Mucosa of gallbladder (tissue), 1 donor: ENCODE results near the gene RASSF4. TPM values are rescaled to one million over a fixed set of nuclear protein-coding genes. Genes with fewer than 3 reads are reported as not detected.

Experiments used
- DNase-seq: peaks from one replicate; pipeline ENCODE4 v3.0.0-alpha.2; 2020; ENCODE audit warnings: low spot score
- total RNA-seq: library from RNA; stranded (reverse); gene quantifications from one replicate; pipeline ENCODE4 v1.2.1, GENCODE V29; 2021
- donor health status: DM: no; HTN: no; CAD: no.

Gene RASSF4
- total RNA-seq, 1 donor from 2014 or later: 41.9 TPM

DNA sequence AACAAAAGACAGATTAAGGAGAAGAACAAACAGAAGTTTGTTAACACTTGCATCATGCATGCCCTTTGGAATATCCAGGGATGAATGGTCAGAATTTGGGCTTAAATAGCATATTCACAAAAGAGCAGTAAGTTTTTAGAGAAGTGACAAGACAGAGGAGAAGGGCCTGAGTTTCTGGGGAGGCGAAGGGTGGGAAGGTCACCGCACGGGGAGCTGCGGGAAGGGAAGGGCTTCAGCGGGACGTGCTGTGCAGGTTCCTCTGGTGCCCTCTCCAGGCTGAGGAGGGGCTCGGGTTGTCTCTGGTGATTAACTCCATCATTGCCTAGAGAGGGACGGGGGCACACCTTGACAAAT, 30.7 kb downstream of the RASSF4 start:
- DNase-seq: peak; percentile 9

DNA sequence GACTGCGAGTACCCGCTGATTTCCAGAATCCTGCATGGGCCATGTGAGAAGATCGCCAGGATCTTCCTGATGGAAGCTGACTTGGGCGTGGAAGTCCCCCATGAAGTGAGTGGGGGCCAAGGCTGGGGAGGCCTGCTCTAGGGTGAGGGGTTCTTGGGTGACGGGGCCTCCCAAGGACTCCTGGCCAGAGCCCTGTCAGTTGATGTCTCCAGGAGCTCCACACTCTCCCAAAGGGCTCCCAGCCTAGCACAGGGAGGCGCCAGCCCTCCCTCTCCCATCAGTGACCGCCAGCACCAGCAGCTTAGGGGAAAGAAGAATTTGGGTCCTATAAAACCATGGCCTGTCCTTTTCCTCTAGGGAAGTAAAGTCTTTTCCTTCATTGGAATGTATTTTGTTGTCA, 31.4 kb downstream of the RASSF4 start:
- DNase-seq: peak; percentile 6

DNA sequence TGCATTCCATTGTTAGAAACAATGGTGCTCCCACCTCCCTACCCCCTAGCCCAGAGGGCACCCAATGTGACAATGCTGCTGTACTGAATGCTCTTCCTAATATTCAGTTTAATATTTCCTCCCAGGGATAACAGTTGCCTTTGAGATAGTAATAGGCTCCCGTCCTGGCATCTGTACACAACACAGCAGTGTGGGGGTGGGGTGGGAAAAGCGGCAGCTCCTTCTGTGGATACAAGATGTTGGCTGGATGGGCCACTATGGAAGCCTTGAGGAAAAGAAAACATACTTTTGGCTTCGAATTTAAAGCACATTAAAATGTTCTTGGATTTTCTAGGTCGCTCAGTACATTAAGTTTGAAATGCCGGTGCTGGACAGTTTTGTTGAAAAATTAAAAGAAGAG, 32.0 kb downstream of the RASSF4 start:
- DNase-seq: peak; percentile 10

DNA sequence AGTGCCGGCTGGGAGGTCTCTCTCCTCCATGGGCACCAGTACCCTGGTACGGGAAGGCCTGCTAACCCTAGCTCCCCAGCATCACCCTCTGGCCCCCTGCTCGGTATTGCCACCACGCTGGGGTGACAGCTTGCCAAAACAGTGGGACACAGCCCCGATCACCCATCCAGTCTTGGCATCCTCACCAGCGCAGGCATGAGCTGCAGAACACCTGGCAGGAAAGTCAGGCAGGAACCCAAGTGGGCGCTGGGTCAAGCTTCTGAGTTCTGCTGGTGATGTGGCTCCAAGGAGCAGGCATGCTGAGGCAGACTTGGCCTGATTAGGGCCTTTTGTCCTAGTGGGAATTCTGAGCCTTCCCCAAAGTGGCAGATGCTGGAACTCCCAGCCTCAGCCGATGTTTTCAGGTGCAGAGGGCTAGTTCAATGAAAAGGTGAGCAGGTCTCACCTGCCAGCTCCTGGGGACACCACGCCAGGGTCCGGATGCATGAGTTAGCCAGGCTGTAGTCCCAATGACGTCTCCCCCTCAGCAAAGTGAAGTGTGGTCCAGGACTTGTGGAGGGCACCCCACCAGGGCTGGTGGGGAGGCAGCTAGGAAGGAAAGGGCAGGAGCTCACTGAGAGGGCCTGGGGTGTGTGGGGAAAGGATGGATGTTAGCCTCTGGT, 32.6 kb downstream of the RASSF4 start:
- DNase-seq: peak; percentile 9

DNA sequence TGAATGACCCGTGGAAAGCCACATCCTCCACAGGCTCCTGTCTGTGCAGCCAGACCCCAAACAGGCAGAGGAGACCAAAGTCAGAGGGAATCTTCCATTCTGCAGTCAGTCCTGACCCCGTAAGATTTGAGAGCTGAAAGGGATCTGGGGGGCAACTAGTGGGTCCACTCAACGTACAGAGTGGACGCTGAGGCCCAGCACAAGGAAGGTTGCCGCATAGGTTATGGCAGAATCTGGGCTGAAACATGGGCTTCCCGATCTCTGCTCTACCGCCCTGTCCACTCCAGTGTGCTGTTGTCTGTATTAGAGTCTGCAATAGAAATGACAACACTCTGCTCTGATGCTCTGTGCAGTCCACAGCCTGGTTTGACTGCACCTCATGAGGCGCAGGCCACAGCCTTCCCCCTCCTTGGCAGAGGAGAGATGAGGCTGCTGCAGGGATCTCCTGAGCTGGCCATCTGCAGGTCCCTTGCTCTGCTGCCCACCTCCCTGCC, 33.2 kb downstream of the RASSF4 start:
- no peak for DNase-seq

DNA sequence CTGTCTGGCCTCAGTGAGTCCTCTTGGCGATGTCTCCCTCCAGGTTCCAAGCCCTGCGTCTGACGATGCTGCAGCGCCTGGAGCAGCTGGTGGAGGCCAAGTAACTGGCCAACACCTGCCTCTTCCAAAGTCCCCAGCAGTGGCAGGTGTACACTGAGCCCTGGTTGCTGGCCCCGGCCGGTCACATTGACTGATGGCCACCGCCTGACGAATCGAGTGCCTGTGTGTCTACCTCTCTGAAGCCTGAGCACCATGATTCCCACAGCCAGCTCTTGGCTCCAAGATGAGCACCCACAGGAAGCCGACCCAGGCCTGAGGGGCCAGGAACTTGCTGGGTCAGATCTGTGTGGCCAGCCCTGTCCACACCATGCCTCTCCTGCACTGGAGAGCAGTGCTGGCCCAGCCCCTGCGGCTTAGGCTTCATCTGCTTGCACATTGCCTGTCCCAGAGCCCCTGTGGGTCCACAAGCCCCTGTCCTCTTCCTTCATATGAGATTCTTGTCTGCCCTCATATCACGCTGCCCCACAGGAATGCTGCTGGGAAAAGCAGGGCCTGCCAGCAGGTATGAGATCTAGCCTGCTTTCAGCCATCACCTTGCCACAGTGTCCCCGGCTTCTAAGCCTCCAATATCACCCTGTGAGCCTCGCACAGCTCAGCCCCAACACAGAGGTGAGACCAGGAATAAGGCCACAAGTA, 33.8 kb downstream of the RASSF4 start:
- no peak for DNase-seq

DNA sequence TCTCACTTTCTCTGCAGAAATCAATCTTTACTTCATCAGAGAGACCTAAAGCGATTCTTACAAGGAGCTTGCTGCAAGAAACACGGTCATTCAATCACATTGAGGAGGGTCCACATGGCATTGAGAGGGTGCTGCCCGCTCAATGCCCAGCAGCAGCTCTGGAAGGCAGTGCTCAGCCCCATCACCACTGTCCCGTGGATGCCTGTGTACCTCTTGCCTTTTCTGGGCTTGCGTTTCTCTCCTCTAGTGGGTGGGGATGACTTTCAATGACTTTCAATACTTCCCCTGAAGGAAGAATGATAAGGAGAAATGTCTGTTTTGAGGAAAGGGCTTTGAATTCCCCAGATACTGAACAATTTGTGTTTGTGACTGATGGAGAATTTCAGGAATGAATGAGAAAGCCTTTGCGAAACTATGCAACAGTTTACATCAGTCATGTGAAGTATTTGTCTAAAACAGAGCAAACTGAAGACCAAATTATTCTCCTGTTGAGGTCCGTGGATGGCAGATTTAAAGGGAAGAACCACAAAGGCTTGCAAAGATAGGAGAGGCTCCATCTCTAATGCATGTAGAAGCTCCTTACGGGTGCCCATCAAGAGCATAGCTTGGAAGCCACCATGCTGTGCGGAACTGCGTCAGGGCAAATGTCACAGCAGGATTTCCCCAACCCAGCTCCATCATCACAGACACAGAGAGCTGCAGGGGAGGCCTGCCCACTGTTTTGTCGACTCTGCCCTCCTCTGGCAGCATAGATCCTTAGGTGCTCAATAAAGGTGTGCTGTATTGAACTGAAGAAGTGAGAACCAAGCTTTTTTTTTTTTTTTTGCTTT, 34.5 kb downstream of the RASSF4 start:
- DNase-seq: no peak

DNA sequence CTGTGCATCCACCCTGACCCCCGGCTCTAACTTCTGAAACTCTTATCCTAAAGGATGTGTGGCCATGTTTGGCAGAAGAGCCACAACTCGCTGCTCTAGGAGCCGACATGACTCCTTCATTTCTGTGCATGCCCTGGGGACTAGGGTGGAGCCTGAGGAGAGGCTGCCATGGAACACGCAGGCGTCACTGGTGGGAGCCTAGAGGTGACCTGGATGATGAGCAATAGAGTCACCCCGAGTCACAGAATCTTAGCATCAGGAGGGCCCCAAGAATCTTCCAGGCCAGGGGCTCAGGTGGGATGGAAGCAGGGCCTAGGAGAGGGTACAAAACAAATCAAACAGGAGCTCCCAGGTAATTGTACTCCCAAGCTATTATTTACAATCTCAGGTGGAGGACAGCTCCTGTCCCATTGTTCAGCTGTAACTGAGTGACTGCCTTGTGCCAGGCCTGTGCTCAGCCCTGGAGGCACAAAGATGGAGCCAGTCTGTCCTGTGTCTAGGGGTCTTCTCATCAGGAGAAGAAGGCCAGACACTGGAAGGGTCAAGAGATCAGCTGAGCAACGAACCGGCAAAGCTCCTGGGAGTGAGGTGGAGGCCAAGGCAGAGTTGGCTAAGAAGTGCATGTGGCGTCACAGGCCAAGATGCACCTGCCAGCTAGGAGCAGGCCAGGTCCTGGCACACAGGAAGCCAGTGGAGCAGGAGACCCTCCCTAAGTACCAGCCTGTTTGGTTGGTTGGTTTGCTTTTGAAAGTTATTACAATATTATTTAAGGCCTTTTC, 35.3 kb downstream of the RASSF4 start:
- DNase-seq: no peak

DNA sequence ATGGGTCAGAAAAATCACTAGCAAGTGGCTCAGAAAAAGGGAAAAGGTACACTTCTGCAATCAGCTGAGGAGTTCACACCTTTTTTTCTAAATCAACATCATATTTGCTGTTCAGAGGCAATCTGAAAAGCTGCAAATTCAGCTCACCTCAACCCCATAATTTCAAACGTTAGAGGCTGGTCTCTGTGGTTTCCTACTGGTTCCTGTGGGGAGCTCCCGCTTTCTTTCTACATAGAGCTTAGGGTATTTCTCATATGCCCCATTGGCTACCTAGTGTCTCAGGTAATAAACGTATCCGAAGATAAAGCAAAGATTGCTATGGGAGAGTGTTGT, 35.9 kb downstream of the RASSF4 start:
- DNase-seq: no peak

DNA sequence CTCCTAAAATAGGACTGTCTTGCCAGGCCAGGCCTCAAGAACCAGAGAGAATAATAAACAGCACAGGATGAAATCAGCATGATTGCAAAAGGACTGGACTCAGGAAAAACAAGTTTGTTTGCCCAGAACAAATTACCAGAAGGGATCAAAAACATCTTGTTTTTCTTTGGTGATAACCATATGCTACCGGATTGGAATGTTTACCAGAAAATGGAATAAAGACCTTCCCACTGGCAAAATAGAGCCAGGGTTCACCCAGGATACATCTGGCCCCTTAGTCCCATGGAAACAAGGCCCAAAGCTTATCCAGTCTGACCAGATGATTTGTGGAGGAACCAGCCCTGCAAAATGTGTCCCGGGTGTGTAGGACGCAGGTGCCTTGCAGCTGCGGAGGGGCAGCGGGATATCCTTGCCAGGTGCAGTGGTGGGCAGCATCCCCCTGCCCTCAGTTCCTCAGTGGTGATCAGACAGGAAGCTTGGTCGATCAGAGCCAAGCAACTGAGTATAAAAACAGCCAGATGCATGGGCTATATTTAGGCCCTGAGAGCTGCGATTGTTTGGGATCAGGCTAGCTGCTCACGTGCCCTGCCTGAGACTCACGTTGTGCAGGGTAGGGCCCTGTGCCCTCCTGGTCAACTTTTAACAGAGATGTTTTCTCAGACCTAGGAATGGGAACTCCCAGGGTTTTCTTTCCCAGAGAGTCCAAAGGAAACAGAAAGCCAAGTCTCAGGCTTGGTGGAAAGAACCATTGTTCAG, 36.5 kb downstream of the RASSF4 start:
- DNase-seq: peak; percentile 83

DNA sequence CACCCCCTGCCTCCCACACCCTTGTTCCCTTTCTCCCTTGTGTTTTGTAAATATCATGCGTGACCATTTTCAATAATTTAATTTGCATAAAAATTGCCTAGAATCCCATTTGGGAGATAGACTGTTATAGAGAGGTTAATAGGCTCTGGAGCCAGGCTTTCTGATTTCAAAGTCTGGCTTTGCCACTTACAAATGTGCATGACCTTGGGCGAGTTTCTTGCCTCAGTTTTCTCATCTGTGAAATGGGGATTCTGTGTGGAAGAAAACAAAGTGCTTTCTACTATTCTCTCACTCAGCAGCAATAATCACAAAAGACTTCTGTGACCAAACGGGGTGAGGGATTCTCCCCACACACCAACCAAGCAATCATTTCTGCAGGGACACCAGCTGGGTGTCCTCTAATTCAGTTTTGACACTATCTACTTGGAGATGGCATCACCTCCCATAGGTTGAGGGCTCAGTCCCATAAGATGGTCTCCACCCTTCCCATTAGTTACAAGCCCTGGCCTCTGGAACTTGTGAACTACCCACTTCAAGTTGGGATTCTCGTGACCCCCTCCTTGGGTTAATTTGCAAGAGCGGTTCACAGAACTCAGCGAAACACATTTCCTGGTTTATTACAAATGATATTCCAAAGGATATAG, 37.6 kb downstream of the RASSF4 start:
- DNase-seq: no peak

DNA sequence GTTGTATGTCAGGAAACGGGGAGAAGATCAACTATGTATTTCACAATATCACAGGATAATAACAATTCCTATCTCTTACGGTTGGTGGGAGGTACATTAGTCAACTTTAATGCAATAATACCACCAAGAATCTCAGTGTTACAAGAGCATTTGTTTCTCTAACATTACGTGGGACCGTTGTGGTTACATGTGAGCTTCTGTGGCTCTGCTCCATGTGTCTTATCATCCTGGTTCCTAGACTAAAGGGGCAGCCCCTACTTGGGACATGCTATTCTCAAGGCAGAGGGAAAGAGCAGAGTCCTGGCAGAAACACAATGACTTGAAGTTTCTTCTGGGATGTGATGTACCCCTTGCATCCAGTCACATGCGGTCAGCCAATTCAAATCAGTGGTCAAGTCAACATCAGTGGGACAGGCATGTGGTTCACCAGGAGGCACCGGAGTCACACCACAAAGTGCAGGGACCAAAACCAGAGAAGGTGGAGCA, 38.6 kb downstream of the RASSF4 start:
- no peak for DNase-seq

DNA sequence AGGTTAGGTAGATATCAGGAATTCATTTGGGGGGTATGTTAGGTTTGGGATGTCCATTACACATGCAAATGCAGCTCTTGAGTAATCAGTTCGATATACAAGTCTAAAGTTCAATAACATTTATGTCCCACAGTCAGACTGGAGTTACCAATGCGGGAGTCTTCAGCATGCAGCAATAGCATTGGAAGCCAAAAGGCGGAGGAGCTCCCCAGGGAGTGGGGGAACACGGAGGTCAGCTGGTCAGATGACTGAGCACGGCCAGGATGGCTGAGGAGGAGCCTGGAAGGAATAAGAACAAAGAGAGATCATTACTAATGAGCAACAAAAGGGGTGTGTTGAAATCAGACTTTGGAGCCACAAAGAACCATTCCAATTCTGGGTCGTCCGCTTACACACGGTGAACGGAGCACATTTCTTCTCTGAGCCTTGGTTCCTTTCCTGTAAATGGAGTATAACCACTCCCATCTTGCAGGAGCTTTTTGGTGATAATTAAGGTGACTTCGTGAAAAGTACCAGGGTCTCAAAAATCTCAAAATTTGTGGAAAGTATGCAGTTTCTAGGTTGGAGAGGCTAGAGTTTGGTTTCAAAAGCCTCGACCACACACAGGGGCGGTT, 40.6 kb downstream of the RASSF4 start:
- DNase-seq: peak; percentile 84

DNA sequence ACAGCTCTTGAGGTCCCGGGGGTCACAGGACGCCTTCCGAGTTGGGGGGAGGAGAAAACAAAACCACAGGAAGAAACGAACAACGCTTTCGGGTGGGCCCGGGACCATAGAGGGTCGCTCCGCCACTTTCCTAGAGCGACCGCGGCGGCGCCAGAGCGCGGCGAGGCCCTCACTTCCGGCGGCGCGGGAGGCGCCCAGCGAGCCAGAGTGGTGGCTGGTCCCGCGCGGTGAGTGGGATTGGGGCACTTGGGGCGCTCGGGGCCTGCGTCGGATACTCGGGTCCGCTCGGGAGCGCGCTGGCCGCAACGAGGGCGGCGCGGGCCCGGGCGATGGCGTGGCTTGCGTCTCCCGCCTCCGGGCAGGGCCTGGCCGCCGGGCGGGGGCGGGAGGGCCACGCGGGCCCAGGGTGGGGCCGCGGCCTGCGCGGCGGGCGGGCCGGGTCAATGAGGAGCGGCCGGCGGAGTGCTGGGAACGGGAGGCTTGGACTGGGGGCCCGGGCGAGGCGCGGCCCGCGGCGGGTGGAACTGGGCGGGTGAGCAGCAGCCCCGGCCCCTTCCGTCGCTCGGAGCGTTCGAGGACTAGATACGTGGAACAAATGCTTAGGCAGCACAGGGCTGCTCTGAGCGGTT, 41.3 kb downstream of the RASSF4 start, which contains the start of gene ZNF22:
TSS of gene ZNF22 (plus strand) at position 172 of the 629 bp plus-strand sequence. CDS start 2,446 bp downstream, outside the sequence.
- peak; percentile 62 for DNase-seq

DNA sequence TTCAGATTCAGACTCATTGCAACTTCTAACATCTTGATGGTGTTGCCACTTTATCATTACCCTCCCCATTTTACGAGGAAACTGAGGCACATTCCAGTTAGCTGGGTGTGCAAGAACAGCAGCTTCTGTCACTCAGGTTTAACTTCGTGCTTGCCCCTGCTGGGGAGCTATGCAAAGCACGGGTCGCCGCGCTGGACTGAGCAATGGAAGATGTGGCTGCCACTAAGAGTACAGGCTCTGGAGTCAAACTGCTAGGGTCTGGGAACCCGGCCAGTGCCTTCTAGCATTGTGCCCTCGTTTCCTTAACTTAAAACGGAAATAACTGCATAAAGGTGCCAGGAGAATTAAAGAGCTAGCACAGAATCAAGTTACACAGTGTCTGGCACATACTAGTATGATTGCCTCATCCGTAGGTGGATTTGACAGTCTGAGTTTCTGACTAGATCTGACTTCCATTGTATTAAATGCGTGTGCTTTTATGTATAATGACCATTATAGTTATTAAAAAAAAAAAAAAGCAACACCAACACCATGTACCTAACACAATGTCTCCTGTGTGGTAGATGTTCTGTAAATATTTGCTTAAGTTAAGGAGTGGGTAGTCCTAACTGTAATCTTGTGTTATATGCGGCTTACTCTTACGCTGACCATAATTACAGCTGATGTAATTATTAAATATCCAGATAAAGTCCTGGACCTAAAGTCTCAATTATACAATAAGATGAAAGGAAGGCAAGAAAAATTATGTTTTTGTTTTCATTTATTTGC, 42.0 kb downstream of the RASSF4 start:
- DNase-seq: peak; percentile 74

DNA sequence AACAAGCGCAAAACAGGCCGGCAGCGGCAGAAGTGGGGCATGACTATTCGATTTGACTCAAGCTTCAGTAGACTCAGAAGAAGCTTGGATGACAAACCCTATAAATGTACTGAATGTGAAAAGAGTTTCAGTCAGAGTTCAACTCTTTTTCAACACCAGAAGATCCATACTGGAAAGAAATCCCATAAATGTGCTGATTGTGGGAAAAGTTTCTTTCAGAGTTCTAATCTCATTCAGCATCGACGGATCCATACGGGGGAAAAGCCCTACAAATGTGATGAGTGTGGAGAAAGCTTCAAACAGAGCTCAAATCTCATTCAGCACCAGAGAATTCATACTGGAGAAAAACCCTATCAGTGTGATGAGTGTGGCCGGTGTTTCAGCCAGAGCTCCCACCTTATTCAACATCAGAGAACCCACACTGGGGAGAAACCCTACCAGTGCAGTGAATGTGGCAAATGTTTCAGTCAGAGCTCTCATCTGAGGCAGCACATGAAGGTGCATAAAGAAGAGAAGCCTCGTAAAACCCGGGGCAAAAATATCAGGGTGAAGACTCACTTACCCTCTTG, 43.9 kb downstream of the RASSF4 start:
- no peak for DNase-seq

DNA sequence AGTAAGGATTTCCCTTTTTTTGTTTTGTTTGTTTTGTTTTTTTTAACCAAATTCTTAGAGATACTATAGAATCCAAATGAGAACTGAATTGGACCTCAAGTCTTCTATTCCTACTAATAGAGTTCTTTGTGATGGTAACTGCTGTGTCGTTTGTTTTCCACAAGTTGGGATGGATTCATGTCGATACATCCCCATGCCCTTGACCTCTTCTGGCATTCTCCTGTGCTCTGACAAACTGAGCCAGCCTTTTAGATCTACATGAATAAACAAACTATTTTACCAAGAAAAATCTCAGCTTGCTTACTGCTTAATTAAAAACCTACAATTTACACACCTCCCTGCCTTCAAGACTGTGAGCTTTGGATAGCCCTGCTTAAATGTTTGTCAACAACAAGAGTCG, 45.1 kb downstream of the RASSF4 start:
- DNase-seq: no peak

DNA sequence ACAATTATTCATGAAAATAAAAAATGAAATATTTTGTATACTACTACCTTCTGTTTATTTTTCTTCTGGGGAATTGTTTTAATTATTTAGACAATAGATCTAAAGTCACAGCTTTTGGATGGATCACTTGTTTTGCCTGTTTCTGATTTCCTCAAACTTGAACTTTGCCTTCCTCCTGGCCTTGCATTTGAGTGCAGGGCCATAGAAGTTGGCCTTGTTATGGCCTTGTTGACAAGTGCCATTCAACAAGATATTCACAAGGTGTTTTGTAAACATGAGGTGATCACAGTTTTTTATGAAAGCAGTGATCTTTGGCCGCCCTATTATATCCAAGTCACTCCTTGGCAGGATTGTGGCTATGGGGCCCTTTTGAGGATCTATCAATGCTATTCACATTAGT, 45.7 kb downstream of the RASSF4 start:
- no peak for DNase-seq
